ENCODE measurements around the gene PDGFRB. TPM values are rescaled to one million over a fixed set of nuclear protein-coding genes. Genes with fewer than 3 reads are reported as not detected.

The PDGFRB gene
- polyA plus RNA-seq, 4 donors: 0.45 to 31.6 (median 11.8) TPM

- no peak for FAIRE-seq
- H3K27me3 ChIP-seq (ENCODE audit: control insufficient read depth in 3 of 3, insufficient read depth in 3 of 3, low read length in 3 of 3): peaks cover 0 to 2% (median 0%) of the 10 kb centered on the region in 3 donors
- no peak for DNase-seq
- H3K9me3 ChIP-seq (ENCODE audit: control insufficient read depth in 2 of 2, insufficient read depth in 1 of 2, low read depth in 1 of 2, low read length in 1 of 2): peaks cover 0 to 3% of the 10 kb centered on the region in 2 donors
- no peak overlapping the region for H3K27ac ChIP-seq (ENCODE audit: low read depth in 1 of 3, low read length in 2 of 3)
- H3K4me3 ChIP-seq (ENCODE audit: low read depth in 1 of 3, low read length in 3 of 3): no peak overlapping the region
- 89 to 95% (median 91%) methylated on average over 3 of the region's 3 CpGs for WGBS, 3 donors
- H3K4me1 ChIP-seq (ENCODE audit: control insufficient read depth in 3 of 3, insufficient read depth in 2 of 3, low read depth in 1 of 3, low read length in 2 of 3): no peaks in the 10 kb centered on the region
- H3K36me3 ChIP-seq (ENCODE audit: control insufficient read depth in 3 of 3, insufficient read depth in 2 of 3, low read depth in 1 of 3, low read length in 3 of 3): peaks cover 0 to 3% (median 0%) of the 10 kb centered on the region in 3 donors
These were observed 84.8 kb downstream of the PDGFRB start for GRCh38 chr5:150070821-150071220.

- H3K4me1 ChIP-seq (ENCODE audit: control insufficient read depth in 3 of 3, insufficient read depth in 2 of 3, low read depth in 1 of 3, low read length in 2 of 3): no peaks in the 10 kb centered on the region
- no peak overlapping the region for H3K4me3 ChIP-seq (ENCODE audit: low read depth in 1 of 3, low read length in 3 of 3)
- peaks cover 0 to 3% of the 10 kb centered on the region in 2 donors for H3K9me3 ChIP-seq (ENCODE audit: control insufficient read depth in 2 of 2, insufficient read depth in 1 of 2, low read depth in 1 of 2, low read length in 1 of 2)
- WGBS, 3 donors: 79 to 87% (median 82%) methylated on average over 20 to 25 of the region's 25 CpGs
- H3K27me3 ChIP-seq (ENCODE audit: control insufficient read depth in 3 of 3, insufficient read depth in 3 of 3, low read length in 3 of 3): peaks cover 0 to 2% (median 0%) of the 10 kb centered on the region in 3 donors
- H3K36me3 ChIP-seq (ENCODE audit: control insufficient read depth in 3 of 3, insufficient read depth in 2 of 3, low read depth in 1 of 3, low read length in 3 of 3): peaks cover 0 to 3% (median 0%) of the 10 kb centered on the region in 3 donors
- no peak overlapping the region for H3K27ac ChIP-seq (ENCODE audit: low read depth in 1 of 3, low read length in 2 of 3)
- DNase-seq (no peak), FAIRE-seq (no peak)
These were observed 85.7 kb downstream of the PDGFRB start for GRCh38 chr5:150069672-150070627.

DNA sequence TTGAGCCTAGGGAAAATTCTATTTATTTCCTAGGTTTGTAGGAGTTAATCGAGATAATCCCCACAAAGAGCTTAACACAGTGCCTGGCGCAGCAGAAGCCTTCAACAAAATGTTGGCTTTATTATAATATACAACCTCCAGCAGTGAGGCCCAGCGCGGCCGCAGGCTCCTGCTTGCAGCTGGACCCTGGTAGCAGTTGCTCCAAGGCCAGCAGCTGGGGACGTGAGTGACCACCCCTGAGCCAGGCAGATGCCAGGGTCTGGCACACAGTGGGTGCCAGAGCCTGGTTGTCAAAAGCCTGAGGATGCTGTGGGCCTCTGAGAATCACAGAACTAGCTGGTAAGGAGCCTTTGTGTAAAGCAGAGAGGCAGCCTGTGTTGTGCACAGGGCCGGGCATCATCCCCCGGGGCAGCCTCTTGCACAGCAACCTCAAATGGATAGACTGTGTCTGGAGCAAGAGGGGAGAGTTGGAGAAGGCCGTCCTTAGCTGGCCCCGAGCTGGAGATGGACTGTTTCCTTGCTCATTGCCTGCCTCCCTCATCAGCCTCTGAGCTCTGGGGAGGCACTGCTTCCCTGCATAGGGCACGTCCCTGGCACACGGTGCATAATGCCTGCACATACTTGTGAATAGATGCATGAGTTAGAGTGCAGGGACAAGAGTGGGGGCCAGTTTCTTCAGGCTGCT is 86.5 kb downstream of the PDGFRB start:
- Histone ChIP-seq H3K4me3 (ENCODE audit: low read depth in 1 of 3, low read length in 3 of 3) (no peak overlapping the region), H3K9me3 (ENCODE audit: control insufficient read depth in 2 of 2, insufficient read depth in 1 of 2, low read depth in 1 of 2, low read length in 1 of 2) (peaks cover 0 to 3% of the 10 kb centered on the region in 2 donors), H3K36me3 (ENCODE audit: control insufficient read depth in 3 of 3, insufficient read depth in 2 of 3, low read depth in 1 of 3, low read length in 3 of 3) (peaks cover 0 to 3% (median 0%) of the 10 kb centered on the region in 3 donors), H3K4me1 (ENCODE audit: control insufficient read depth in 3 of 3, insufficient read depth in 2 of 3, low read depth in 1 of 3, low read length in 2 of 3) (no peaks in the 10 kb centered on the region), H3K27ac (ENCODE audit: low read depth in 1 of 3, low read length in 2 of 3) (no peak overlapping the region), H3K27me3 (ENCODE audit: control insufficient read depth in 3 of 3, insufficient read depth in 3 of 3, low read length in 3 of 3) (peaks cover 0 to 2% (median 0%) of the 10 kb centered on the region in 3 donors)
- FAIRE-seq: no peak
- DNase-seq: no peak
- WGBS, 3 donors: 81 to 88% (median 84%) methylated on average over 12 of the region's 12 CpGs

GRCh38 chr5:150068472-150068871 is 87.2 kb downstream of the PDGFRB start:
- peaks cover 0 to 3% of the 10 kb centered on the region in 2 donors for H3K9me3 ChIP-seq (ENCODE audit: control insufficient read depth in 2 of 2, insufficient read depth in 1 of 2, low read depth in 1 of 2, low read length in 1 of 2)
- no peak overlapping the region for H3K4me3 ChIP-seq (ENCODE audit: low read depth in 1 of 3, low read length in 3 of 3)
- 44 to 62% (median 58%) methylated on average over 3 to 4 of the region's 4 CpGs for WGBS, 3 donors
- peaks cover 0 to 3% (median 0%) of the 10 kb centered on the region in 3 donors for H3K36me3 ChIP-seq (ENCODE audit: control insufficient read depth in 3 of 3, insufficient read depth in 2 of 3, low read depth in 1 of 3, low read length in 3 of 3)
- peaks cover 0 to 2% (median 0%) of the 10 kb centered on the region in 3 donors for H3K27me3 ChIP-seq (ENCODE audit: control insufficient read depth in 3 of 3, insufficient read depth in 3 of 3, low read length in 3 of 3)
- FAIRE-seq (no peak), DNase-seq (no peak)
- no peaks in the 10 kb centered on the region for H3K4me1 ChIP-seq (ENCODE audit: control insufficient read depth in 3 of 3, insufficient read depth in 2 of 3, low read depth in 1 of 3, low read length in 2 of 3)
- no peak overlapping the region for H3K27ac ChIP-seq (ENCODE audit: low read depth in 1 of 3, low read length in 2 of 3)

- FAIRE-seq: no peak
- no peak overlapping the region for H3K4me3 ChIP-seq (ENCODE audit: low read depth in 1 of 3, low read length in 3 of 3)
- H3K4me1 ChIP-seq (ENCODE audit: control insufficient read depth in 3 of 3, insufficient read depth in 2 of 3, low read depth in 1 of 3, low read length in 2 of 3): no peaks in the 10 kb centered on the region
- peaks cover 0 to 3% (median 0%) of the 10 kb centered on the region in 3 donors for H3K36me3 ChIP-seq (ENCODE audit: control insufficient read depth in 3 of 3, insufficient read depth in 2 of 3, low read depth in 1 of 3, low read length in 3 of 3)
- peaks cover 0 to 2% (median 0%) of the 10 kb centered on the region in 3 donors for H3K27me3 ChIP-seq (ENCODE audit: control insufficient read depth in 3 of 3, insufficient read depth in 3 of 3, low read length in 3 of 3)
- H3K27ac ChIP-seq (ENCODE audit: low read depth in 1 of 3, low read length in 2 of 3): no peak overlapping the region
- DNase-seq: no peak
- H3K9me3 ChIP-seq (ENCODE audit: control insufficient read depth in 2 of 2, insufficient read depth in 1 of 2, low read depth in 1 of 2, low read length in 1 of 2): peaks cover 0 to under 1% of the 10 kb centered on the region in 2 donors
- WGBS, 3 donors: 91 to 95% (median 93%) methylated on average over 6 of the region's 6 CpGs
These were observed 87.6 kb downstream of the PDGFRB start for GRCh38 chr5:150068071-150068470.

- H3K27ac ChIP-seq (ENCODE audit: low read depth in 1 of 3, low read length in 2 of 3): no peak overlapping the region
- peaks cover 0 to 3% (median 0%) of the 10 kb centered on the region in 3 donors for H3K36me3 ChIP-seq (ENCODE audit: control insufficient read depth in 3 of 3, insufficient read depth in 2 of 3, low read depth in 1 of 3, low read length in 3 of 3)
- no peak for DNase-seq
- H3K9me3 ChIP-seq (ENCODE audit: control insufficient read depth in 2 of 2, insufficient read depth in 1 of 2, low read depth in 1 of 2, low read length in 1 of 2): no peaks in the 10 kb centered on the region
- WGBS, 3 donors: 84 to 87% (median 85%) methylated on average over 6 of the region's 6 CpGs
- H3K4me3 ChIP-seq (ENCODE audit: low read depth in 1 of 3, low read length in 3 of 3): no peak overlapping the region
- H3K27me3 ChIP-seq (ENCODE audit: control insufficient read depth in 3 of 3, insufficient read depth in 3 of 3, low read length in 3 of 3): no peaks in the 10 kb centered on the region
- no peak for FAIRE-seq
- no peaks in the 10 kb centered on the region for H3K4me1 ChIP-seq (ENCODE audit: control insufficient read depth in 3 of 3, insufficient read depth in 2 of 3, low read depth in 1 of 3, low read length in 2 of 3)
These were observed 88.2 kb downstream of the PDGFRB start for GRCh38 chr5:150067405-150067960.

- H3K36me3 ChIP-seq (ENCODE audit: control insufficient read depth in 3 of 3, insufficient read depth in 2 of 3, low read depth in 1 of 3, low read length in 3 of 3): peaks cover 0 to 3% (median 0%) of the 10 kb centered on the region in 3 donors
- no peak for DNase-seq
- WGBS, 3 donors: 77 to 98% (median 84%) methylated on average over 2 of the region's 2 CpGs
- no peaks in the 10 kb centered on the region for H3K27me3 ChIP-seq (ENCODE audit: control insufficient read depth in 3 of 3, insufficient read depth in 3 of 3, low read length in 3 of 3)
- no peak for FAIRE-seq
- H3K9me3 ChIP-seq (ENCODE audit: control insufficient read depth in 2 of 2, insufficient read depth in 1 of 2, low read depth in 1 of 2, low read length in 1 of 2): no peaks in the 10 kb centered on the region
- H3K4me3 ChIP-seq (ENCODE audit: low read depth in 1 of 3, low read length in 3 of 3): no peak overlapping the region
- H3K4me1 ChIP-seq (ENCODE audit: control insufficient read depth in 3 of 3, insufficient read depth in 2 of 3, low read depth in 1 of 3, low read length in 2 of 3): no peaks in the 10 kb centered on the region
- no peak overlapping the region for H3K27ac ChIP-seq (ENCODE audit: low read depth in 1 of 3, low read length in 2 of 3)
These were observed 88.7 kb downstream of the PDGFRB start for GRCh38 chr5:150066901-150067396.

DNA sequence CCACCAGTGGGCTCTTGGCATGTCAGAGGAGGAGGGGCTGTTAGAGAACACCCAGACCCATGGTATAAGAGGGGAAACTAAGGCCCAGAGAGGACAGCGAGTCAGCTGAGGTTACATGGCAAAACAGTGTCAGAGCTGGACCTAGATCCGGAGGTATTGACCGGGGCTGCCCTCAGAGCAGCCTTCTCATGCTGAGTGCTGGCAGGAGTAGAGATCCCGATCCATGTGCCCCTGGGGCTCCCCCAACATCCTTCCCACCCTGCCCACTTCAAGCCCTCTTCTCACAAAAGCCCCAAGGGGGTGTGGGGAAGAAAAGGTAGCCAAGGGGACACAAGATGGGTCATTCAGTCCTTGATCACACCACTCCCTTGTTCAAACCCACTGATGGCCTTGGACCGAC is 89.2 kb downstream of the PDGFRB start:
- H3K27ac ChIP-seq (ENCODE audit: low read depth in 1 of 3, low read length in 2 of 3): peak overlapping the region in 1 of 3 donors; percentile 29
- DNase-seq: no peak
- WGBS, 3 donors: 83 to 96% (median 92%) methylated on average over 5 of the region's 5 CpGs

More for the DNA sequence above, 89.2 kb downstream of the PDGFRB start:
- Histone ChIP-seq H3K4me1 (ENCODE audit: control insufficient read depth in 3 of 3, insufficient read depth in 2 of 3, low read depth in 1 of 3, low read length in 2 of 3) (no peaks in the 10 kb centered on the region), H3K36me3 (ENCODE audit: control insufficient read depth in 3 of 3, insufficient read depth in 2 of 3, low read depth in 1 of 3, low read length in 3 of 3) (peaks cover 0 to 5% (median 0%) of the 10 kb centered on the region in 3 donors), H3K27me3 (ENCODE audit: control insufficient read depth in 3 of 3, insufficient read depth in 3 of 3, low read length in 3 of 3) (no peaks in the 10 kb centered on the region), H3K9me3 (ENCODE audit: control insufficient read depth in 2 of 2, insufficient read depth in 1 of 2, low read depth in 1 of 2, low read length in 1 of 2) (no peaks in the 10 kb centered on the region), H3K4me3 (ENCODE audit: low read depth in 1 of 3, low read length in 3 of 3) (no peak overlapping the region)
- no peak for FAIRE-seq
